Eye (tissue), 1 donor: Measurements from ENCODE around the gene GLT8D2.
"Not testable (repeated sequence)": the region's sequence is repeated elsewhere in the genome, so short reads cannot be mapped to it uniquely, and the experiment has no call there.

Source experiments
- DNase-seq: peaks from one replicate; pipeline ENCODE4 v3.0.0-alpha.2; 2015

Gene GLT8D2

GRCh38 chr12:104049278-104049902 is 597 bp downstream of the GLT8D2 start:
- no peak for DNase-seq

GRCh38 chr12:104048811-104049210 is 1.2 kb downstream of the GLT8D2 start:
- no peak for DNase-seq

- DNase-seq: no peak
These were observed 1.8 kb downstream of the GLT8D2 start for GRCh38 chr12:104048162-104048561.

GRCh38 chr12:104046306-104046705 is 3.7 kb downstream of the GLT8D2 start:
- no peak for DNase-seq

- no peak for DNase-seq
These were observed 5.8 kb downstream of the GLT8D2 start for GRCh38 chr12:104044158-104044557.

GRCh38 chr12:104042580-104042979 is 7.4 kb downstream of the GLT8D2 start:
- DNase-seq: no peak

GRCh38 chr12:104039769-104040168 is 10.2 kb downstream of the GLT8D2 start:
- DNase-seq: not testable (repeated sequence)

- DNase-seq: not testable (repeated sequence)
These were observed 13.8 kb downstream of the GLT8D2 start for GRCh38 chr12:104036143-104036542.

- DNase-seq: not testable (repeated sequence)
These were observed 19.4 kb downstream of the GLT8D2 start for GRCh38 chr12:104030596-104030995.

- no peak for DNase-seq
These were observed 23.0 kb downstream of the GLT8D2 start for GRCh38 chr12:104026841-104027599.

GRCh38 chr12:104025771-104026170 is 24.2 kb downstream of the GLT8D2 start:
- DNase-seq: no peak

GRCh38 chr12:104024348-104024747 is 25.6 kb downstream of the GLT8D2 start:
- no peak for DNase-seq

GRCh38 chr12:104023710-104024109 is 26.3 kb downstream of the GLT8D2 start:
- DNase-seq: no peak

- no peak for DNase-seq
These were observed 27.2 kb downstream of the GLT8D2 start for GRCh38 chr12:104022786-104023185.

- not testable (repeated sequence) for DNase-seq
These were observed 28.1 kb downstream of the GLT8D2 start for GRCh38 chr12:104021862-104022261.

- no peak for DNase-seq
These were observed 37.7 kb downstream of the GLT8D2 start for GRCh38 chr12:104012331-104012730.

- no peak for DNase-seq
These were observed 38.7 kb downstream of the GLT8D2 start for GRCh38 chr12:104011253-104011652.

- no peak for DNase-seq
These were observed 39.3 kb downstream of the GLT8D2 start for GRCh38 chr12:104010606-104011169.

- DNase-seq: no peak
These were observed 39.9 kb downstream of the GLT8D2 start for GRCh38 chr12:104010121-104010520.

- no peak for DNase-seq
These were observed 43.1 kb downstream of the GLT8D2 start for GRCh38 chr12:104006929-104007328.

GRCh38 chr12:104003596-104003995 is 46.4 kb downstream of the GLT8D2 start:
- no peak for DNase-seq

GRCh38 chr12:104002686-104003085 is 47.3 kb downstream of the GLT8D2 start:
- no peak for DNase-seq

- no peak for DNase-seq
These were observed 49.1 kb downstream of the GLT8D2 start for GRCh38 chr12:104000807-104001434.

GRCh38 chr12:103998976-103999375 is 51.0 kb downstream of the GLT8D2 start:
- DNase-seq: peak; percentile 54
